GM12875 (cell line): ENCODE measurements around the gene NFKBIA.

Experiments used
- H3K4me3 ChIP-seq: one replicate; pipeline ENCODE4 v1.5.1; 2011; ENCODE audit warnings: low read depth, low read length, control low read depth
- TF ChIP-seq, protein P1 (sequence below): IDR thresholded peaks from 2 replicates; pipeline ENCODE4 v1.5.1; 2011; ENCODE audit warnings: low read depth, mild to moderate bottlenecking, control low read depth, inconsistent platforms, low read length, moderate library complexity, borderline replicate concordance; ENCODE audit not compliant: insufficient read depth

Gene NFKBIA

DNA sequence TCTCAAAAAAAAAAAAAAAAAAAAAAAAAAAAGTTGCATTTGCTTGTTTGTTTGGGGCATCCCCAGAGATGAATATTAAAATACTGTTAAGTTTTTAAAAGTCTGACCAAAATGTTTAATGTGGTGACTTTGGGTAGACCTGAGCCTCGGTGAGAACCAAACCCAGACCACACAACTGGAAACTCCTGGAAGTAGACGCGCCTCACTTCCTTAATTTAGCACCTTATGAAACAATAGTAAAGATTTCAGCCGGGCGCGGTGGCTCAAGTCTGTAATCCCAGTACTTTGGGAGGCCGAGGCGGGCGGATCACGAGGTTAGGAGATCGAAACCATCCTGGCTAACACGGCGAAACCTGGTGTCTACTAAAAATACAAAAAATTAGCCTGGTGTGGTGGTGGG is 9.3 kb downstream of the NFKBIA start:
- TF ChIP-seq, protein P1, sequence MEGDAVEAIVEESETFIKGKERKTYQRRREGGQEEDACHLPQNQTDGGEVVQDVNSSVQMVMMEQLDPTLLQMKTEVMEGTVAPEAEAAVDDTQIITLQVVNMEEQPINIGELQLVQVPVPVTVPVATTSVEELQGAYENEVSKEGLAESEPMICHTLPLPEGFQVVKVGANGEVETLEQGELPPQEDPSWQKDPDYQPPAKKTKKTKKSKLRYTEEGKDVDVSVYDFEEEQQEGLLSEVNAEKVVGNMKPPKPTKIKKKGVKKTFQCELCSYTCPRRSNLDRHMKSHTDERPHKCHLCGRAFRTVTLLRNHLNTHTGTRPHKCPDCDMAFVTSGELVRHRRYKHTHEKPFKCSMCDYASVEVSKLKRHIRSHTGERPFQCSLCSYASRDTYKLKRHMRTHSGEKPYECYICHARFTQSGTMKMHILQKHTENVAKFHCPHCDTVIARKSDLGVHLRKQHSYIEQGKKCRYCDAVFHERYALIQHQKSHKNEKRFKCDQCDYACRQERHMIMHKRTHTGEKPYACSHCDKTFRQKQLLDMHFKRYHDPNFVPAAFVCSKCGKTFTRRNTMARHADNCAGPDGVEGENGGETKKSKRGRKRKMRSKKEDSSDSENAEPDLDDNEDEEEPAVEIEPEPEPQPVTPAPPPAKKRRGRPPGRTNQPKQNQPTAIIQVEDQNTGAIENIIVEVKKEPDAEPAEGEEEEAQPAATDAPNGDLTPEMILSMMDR = no peak
- H3K4me3 ChIP-seq = no peak overlapping the region

DNA sequence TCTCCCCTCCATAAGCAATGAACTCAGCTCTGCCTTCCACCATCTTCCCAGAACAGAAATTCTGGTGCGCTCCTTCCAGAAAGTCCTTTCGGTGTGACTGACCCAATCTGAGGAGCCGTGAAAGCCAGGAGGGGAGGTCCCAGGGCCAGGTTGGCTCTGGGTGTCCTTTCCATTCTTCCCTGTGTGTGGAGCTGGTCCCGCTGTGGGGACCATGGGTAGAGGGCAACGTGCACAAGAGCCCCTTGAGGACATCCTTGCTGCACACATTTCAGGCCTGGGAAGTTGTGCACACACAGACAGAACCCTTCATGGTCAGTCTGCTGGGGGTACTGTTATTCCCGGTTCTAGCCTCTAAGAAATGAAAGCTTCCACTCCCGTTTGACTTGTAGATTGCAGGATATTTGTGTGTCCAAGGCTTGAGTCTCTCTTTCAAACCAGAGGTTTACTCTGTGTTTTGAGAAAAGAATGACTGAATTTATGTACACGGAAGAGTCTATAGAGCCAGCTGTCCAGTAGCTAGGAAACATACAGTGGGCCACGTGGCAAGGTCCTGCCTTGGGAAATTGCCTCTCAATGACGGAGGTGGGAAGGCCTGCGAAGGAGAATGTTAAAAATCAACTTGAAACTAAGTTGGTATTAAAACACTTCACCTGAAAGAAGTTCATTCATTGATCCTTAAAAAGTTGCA is 10.1 kb downstream of the NFKBIA start:
- H3K4me3 ChIP-seq = no peak overlapping the region
- TF ChIP-seq, protein P1 = no peak

- TF ChIP-seq, protein P1 = no peak
- no peak overlapping the region for H3K4me3 ChIP-seq
These were observed 10.7 kb downstream of the NFKBIA start for GRCh38 chr14:35393826-35394225.

DNA sequence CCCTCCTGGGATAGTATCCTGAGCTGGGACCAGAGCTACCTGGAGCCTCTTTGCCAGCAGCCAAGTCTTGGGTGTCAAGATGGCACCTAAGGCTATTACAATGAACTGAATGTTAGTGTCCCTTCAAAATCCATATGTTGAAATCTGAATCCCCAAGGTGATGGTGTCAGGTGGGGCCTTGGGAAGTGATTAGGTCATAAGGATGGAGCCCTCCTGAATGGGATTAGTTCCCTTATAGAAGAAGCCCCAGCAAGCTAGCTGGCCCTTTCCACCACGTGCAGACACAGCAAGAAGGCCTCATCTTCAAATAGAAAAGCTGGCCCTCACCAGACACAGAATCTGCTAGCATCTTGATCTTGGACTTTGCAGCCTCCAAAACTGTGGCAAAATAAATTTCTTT is 12.4 kb downstream of the NFKBIA start:
- no peak overlapping the region for H3K4me3 ChIP-seq
- TF ChIP-seq, protein P1 = no peak

DNA sequence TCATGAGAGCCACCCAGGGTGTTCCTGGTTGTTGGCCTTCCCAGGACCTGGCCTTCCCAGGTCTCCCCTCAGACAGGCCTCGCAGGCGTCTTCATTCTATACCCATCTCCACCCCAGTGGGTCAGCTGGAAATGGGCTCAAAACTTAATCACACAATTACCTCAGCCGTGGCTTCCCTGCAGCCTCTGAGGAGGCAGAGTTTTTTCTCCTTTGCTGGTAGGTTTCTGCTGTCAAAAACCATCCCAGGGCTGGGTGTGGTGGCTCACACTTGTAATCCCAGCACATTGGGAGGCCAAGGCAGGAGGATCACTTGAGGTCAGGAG is 13.2 kb downstream of the NFKBIA start:
- TF ChIP-seq, protein P1 = no peak
- H3K4me3 ChIP-seq = no peak overlapping the region

DNA sequence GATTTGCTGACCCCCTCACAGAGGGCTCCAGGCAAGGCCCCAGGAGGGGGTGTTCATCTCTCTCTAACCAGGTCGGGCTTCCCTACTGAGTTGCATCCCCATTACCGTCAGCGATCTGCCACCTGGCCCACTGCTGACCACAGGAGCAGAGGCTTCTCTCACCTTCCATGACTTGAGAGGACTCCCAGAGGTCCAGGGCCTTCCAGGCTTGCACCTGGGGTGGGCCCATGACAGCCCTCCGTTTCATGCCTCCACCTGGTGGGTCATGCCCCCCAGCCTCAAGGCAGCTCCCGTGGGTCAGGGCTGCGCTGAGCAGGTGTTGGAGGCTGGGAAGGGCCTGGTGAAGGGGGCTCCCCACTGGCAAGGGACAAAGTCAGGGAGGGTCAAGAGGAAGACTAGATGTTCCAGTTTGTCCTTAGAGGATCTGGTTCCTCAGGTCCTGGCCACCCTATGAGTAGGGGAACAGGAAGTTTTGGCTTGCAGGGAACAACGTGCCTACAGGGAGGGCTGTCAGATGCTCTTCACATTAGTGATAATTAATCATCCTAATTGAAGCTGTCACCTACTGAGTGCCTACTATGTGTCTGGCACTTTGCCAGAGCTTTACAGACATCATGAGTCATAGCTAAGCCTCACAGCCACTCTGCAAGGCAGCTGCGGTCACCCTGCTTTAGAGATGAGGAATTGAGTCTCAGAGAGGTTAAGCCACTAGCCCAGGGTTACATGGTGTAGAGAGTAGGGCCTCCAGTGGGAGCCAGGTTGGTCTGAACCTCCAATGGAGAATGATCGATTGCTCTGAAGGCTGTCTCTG is 13.8 kb downstream of the NFKBIA start:
- no peak overlapping the region for H3K4me3 ChIP-seq
- TF ChIP-seq, protein P1 = no peak

- TF ChIP-seq, protein P1 = no peak
- no peak overlapping the region for H3K4me3 ChIP-seq
These were observed 15.3 kb downstream of the NFKBIA start for GRCh38 chr14:35389315-35389667.
